ENCODE measurements around the gene SETX.

The SETX gene

GRCh38 chr9:132351404-132352045 is 3.3 kb downstream of the SETX start:
- no peak for DNase-seq

- DNase-seq = no peak
These were observed 3.9 kb downstream of the SETX start for GRCh38 chr9:132350861-132351315.

GRCh38 chr9:132348676-132349075 is 6.1 kb downstream of the SETX start:
- DNase-seq = no peak

DNA sequence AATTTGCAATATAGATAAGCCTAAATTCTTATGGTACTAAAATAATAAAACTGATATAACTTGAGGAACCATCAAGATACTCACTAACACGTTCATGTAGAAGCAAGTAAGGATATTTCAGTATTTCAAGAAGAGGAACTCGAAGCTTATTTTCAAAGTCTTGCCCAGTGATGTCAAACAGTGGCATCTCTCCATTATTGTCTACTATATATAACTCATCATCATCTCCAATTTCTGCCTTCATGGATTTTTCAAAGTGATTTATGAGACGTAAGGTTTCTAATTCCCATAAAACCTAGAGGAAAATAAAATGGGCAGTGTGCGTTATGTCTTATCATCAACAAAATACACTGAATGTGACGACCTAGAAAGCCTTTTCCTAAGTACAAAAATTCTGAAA is 8.6 kb downstream of the SETX start:
- DNase-seq = no peak

GRCh38 chr9:132341177-132341840 is 13.5 kb downstream of the SETX start:
- DNase-seq = no peak

- DNase-seq = no peak
These were observed 20.4 kb downstream of the SETX start for GRCh38 chr9:132334364-132334763.

- no peak for DNase-seq
These were observed 21.2 kb downstream of the SETX start for GRCh38 chr9:132333556-132333955.

DNA sequence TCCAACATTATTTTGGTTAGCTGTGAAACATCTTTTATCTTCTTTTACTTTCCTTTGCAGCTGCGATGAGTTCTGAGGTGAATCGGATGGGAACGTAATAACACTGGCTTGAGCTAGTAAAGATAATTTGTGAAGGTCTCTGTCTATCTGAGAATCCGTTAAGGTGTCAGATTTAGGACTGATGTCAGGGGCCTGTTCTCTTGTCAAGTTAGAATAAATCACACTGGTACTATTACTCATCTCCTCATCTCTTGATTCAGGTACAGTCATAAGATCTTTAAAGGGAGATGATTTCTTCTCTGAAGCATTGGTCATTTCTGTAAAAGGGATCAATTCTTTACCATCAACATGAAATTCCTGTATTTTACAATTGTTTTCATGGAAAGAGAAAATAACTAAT is 26.2 kb downstream of the SETX start:
- no peak for DNase-seq

GRCh38 chr9:132327537-132327936 is 27.2 kb downstream of the SETX start:
- no peak for DNase-seq

- no peak for DNase-seq
These were observed 30.4 kb downstream of the SETX start for GRCh38 chr9:132324425-132324824.

DNA sequence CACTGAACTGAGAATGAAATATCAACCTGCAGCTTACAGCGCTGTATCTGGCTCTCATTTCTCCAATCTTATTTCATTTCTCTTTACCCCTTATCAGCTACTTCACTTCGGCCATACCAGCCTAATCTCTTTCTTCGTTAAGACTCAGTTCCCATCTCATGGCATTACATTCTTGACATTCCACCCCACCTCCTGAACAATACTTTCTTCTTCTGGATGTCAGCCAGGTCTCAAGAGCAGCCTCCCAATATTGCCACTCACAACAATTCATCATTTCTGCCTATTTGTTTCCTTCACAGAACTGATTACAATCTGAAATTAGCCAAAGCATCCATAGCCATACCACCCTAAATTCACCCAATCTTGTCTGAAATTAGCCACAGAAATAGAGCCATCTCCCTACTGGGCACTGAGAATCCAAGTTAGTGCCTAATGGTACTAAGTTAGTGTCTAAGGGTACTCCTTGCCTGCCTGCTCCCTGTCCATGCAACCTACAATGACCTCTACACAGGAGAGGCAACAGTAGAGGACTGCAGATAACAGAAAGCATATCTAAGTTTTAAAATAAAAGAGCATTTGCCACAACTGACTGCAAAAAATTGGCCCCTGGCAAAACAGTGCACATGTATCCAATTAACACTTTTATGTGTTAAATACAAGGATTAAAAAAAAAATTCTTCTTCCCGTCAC is 35.2 kb downstream of the SETX start:
- no peak for DNase-seq

DNA sequence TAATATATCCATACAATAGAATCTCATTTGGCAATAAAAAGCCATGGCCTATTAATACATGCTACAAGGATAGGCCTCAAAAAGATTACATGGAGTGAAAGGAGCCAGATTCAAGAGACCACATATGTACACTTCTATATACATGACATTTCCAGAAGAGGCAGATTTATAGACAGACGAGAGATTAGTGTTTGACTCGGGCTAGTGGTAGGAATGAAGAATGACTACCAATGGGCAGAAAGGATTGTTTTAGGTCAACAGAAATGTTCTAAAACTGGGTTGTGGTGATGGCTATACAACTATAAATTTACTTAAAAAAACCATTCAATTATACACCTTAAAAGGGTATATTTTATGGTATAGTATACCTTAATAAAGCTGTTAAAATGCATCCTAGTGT is 41.9 kb downstream of the SETX start:
- no peak for DNase-seq

DNA sequence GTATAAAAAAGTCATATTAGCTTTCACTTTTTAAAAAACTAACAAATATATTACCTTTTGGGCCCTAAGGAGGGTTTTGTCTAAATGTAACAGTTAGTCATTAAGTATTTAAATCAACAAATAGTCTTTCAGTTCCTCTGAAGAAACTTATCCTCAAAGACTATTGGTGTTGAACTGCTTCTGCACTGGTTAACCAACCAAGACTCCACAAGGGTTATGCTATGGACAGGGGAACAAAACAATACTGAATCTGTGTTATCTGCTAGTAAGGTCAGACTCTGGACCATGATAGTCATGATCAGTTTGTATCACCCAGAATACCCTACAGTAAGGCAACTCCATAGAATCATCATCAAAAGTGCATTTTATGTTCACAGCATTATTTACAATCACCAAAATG is 42.4 kb downstream of the SETX start:
- DNase-seq = no peak

DNA sequence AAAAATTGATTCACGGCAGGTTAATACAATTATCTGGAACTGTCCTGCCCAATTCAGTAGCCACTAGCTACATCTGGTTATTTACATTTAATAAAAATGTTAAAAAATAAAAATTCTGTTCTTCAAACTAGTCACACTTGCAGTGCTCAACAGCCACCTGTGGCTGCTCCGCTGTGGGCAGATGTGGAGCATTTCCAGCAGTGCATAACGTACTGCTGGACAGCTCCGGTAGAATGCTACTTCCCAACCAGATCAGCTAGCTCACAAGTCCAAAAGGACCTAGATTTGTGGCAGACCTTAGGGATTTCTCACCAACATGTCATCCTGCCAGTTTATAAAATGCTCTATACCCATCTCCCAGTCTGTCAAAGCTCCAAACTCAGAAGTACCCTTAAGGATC is 42.8 kb downstream of the SETX start:
- DNase-seq = no peak

DNA sequence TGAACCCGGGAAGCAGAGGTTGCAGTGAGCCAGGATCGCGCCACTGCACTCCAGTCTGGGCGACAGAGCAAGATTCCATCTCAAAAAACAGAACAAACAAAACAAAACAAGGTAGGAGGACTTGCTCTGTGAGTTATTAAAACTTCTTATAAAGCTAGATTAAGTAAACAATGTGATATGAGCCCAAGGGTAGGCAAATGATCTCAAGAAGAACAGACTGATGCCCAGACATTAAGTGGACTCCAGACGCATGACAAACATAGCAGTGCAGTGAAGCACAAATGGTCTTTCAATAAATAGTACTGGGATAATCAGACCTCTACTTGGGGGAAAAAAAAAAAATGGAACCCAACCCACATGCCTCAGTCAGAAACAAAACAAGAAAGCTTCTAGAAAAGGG is 45.7 kb downstream of the SETX start:
- no peak for DNase-seq

DNA sequence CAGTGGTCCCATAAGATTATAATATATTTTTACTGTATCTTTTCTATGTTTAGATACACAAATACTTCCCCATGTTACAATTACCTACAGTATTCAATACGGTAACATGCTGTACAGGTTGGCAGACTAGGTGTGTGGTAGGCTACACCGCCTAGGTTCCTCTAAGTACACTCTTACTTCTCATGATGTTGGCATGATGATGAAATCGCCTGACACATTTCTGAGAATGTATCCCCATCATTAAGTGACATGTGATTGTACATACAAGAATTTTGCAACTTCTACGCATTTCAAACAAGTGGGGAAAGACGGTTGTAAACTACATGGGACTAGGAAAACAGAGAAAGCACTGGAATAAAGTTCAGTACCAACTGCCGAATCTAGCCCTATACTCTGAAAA is 53.3 kb downstream of the SETX start:
- no peak for DNase-seq

DNA sequence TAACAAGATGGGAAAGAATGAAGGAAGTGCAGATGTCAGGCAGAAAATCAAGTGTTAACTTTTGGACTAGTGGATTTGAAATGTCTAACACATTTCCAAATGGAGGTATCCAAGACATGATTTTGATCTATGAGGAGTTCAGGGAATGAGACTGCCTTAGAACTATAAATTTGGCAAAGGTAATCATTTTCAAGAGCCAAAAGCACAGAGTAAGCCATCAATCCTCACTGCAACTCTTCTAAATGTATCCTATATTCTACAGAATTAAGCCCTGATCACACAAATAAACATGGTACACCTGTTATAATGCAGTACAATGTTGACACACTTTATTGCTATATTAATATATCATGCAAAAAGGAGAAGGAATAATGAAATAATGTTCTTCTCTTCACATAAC is 55.6 kb downstream of the SETX start:
- DNase-seq = no peak

- no peak for DNase-seq
These were observed 59.6 kb downstream of the SETX start for GRCh38 chr9:132295181-132295580.

GRCh38 chr9:132293145-132293721 is 61.6 kb downstream of the SETX start:
- no peak for DNase-seq

DNA sequence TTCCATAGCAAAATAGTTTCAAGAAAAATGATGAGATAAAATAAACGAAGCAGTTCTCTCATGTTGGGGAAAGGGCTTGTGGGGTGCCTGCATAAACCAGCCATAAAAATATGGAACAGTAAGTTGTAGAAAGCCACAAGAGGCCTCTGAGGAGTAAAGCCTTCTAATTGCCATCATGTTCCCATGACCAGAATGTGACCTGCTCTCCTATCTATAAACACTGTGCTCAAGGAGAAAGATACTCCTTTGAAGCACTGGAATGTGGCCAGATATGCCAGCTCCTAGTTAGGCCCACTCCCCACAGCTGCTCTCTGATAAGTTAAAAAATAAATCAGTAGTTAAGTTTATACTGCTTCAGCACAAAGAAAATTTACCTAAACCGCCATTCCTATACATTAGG is 65.8 kb downstream of the SETX start:
- DNase-seq = no peak

DNA sequence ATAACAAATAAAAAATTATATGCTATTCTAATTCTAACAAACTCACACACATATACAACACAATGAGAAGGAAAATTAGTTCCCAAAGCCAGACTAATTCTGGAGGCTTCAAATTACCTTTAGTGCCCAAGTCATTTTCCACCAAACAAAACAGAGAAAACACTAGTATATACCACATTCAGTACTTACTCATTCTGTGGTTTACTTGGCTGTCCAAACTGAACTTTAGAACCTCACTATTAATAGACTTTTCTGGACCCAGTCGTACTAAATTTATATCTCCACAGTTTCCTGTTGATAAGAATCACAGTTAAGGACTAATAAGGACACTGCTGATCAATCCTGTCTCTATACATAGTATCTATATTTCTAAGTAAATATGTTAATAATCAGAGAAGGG is 66.4 kb downstream of the SETX start:
- no peak for DNase-seq

GRCh38 chr9:132287256-132287760 is 67.5 kb downstream of the SETX start:
- no peak for DNase-seq

DNA sequence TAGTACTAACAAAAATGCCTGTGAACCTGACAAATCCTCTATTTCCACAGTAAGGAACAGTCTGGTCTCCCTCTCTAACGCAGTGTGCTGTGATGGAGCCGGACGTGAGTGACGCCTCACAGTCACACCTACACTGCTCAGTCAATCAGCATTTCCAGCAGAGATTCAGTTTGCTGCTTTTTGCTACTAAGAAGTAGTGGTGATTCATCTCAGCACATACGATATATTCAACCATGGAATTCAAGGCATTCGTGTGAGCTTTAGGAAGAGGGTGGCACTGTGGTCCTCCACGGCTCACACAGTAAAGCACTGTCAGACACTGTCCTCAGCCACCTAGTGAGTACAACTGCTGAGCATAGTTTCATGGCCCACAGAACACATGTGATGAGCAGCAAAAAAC is 70.9 kb downstream of the SETX start:
- no peak for DNase-seq

GRCh38 chr9:132283165-132283564 is 71.6 kb downstream of the SETX start:
- DNase-seq = no peak

All from effector CD8-positive, alpha-beta T cell (primary cell).